Kidney epithelial cell (primary cell): Measurements from ENCODE around the gene MB21D2. TPM values are rescaled to one million over a fixed set of nuclear protein-coding genes. Genes with fewer than 3 reads are reported as not detected.
"Not testable (repeated sequence)": the region's sequence is repeated elsewhere in the genome, so short reads cannot be mapped to it uniquely, and the experiment has no call there.

Source experiments
- DNase-seq: peaks from one replicate; pipeline ENCODE4 v3.0.0-alpha.2; 2010; ENCODE audit warnings: low read depth
- H3K27me3 ChIP-seq: 2 replicates; pipeline ENCODE4 v1.6.0; 2011; ENCODE audit warnings: low read length; ENCODE audit not compliant: control insufficient read depth, insufficient read depth
- H3K36me3 ChIP-seq: 2 replicates; pipeline ENCODE4 v1.5.1; 2011; ENCODE audit warnings: low read length; ENCODE audit not compliant: control insufficient read depth, insufficient read depth
- H3K4me3 ChIP-seq: 2 replicates; pipeline ENCODE4 v1.5.1; 2011; ENCODE audit warnings: low read depth, mild to moderate bottlenecking, control low read depth, low read length
- total RNA-seq: library from RNA; depleted of rRNA; stranded (reverse); fragments of >200 nt; gene quantifications from 2 replicates; pipeline ENCODE4 v1.2.3, GENCODE V29; 2015
- TF ChIP-seq, protein P1 (sequence below): IDR thresholded peaks from 2 replicates; pipeline ENCODE4 v1.5.1; 2011; ENCODE audit warnings: mild to moderate bottlenecking, moderate library complexity, low read length, control low read depth, inconsistent platforms; ENCODE audit not compliant: insufficient read depth, poor library complexity, severe bottlenecking

MB21D2 gene
- total RNA-seq, 1 donor from 2014 or later = 18.9 TPM

DNA sequence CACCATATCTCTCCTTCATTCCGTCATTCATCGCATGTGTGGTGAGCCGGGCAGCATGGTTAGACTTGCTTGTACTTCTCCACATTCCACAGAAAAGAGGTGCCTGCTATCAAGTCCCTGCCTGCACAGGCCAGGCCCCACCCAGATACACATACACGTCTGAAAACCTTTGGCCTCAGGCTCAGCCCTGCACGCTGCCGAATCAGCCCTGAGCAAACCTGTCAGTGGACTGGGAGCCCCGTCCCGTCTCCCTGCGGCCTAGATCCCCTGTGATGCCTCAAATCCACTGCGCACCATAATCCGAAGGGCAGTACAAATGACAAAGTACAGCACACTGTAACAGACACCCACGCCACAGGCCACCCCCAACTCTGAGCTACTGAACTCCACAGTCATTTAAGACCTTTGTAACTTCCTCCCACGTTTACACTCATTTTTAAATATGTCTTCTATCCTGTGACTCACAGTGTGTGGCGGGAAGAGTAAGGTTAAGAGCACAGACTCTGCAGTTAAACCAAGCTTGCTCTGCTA is 67.1 kb downstream of the MB21D2 start:
- Histone ChIP-seq H3K36me3 (no peaks in the 10 kb centered on the region), H3K27me3 (no peaks in the 10 kb centered on the region), H3K4me3 (no peak overlapping the region)
- DNase-seq = no peak
- TF ChIP-seq, protein P1, sequence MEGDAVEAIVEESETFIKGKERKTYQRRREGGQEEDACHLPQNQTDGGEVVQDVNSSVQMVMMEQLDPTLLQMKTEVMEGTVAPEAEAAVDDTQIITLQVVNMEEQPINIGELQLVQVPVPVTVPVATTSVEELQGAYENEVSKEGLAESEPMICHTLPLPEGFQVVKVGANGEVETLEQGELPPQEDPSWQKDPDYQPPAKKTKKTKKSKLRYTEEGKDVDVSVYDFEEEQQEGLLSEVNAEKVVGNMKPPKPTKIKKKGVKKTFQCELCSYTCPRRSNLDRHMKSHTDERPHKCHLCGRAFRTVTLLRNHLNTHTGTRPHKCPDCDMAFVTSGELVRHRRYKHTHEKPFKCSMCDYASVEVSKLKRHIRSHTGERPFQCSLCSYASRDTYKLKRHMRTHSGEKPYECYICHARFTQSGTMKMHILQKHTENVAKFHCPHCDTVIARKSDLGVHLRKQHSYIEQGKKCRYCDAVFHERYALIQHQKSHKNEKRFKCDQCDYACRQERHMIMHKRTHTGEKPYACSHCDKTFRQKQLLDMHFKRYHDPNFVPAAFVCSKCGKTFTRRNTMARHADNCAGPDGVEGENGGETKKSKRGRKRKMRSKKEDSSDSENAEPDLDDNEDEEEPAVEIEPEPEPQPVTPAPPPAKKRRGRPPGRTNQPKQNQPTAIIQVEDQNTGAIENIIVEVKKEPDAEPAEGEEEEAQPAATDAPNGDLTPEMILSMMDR = no peak

DNA sequence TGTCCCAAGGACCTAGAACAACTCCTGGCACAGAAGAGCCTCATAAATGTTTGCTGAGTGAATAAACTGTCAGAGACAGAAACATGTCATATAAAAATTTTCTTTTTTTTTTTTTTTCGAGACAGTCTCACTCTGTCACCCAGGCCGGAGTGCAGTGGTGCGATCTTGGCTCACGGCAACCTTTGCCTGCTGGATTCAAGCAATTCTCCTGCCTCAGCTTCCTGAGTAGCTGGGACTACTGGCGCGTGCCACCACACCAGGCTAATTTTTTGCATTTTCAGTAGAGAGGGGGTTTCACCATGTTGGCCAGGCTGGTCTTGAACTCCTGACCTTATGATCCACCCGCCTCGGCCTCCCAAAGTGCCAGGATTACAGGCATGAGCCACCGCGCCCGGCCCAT is 67.8 kb downstream of the MB21D2 start:
- DNase-seq, H3K4me3 ChIP-seq, H3K36me3 ChIP-seq, H3K27me3 ChIP-seq: not testable (repeated sequence)

DNA sequence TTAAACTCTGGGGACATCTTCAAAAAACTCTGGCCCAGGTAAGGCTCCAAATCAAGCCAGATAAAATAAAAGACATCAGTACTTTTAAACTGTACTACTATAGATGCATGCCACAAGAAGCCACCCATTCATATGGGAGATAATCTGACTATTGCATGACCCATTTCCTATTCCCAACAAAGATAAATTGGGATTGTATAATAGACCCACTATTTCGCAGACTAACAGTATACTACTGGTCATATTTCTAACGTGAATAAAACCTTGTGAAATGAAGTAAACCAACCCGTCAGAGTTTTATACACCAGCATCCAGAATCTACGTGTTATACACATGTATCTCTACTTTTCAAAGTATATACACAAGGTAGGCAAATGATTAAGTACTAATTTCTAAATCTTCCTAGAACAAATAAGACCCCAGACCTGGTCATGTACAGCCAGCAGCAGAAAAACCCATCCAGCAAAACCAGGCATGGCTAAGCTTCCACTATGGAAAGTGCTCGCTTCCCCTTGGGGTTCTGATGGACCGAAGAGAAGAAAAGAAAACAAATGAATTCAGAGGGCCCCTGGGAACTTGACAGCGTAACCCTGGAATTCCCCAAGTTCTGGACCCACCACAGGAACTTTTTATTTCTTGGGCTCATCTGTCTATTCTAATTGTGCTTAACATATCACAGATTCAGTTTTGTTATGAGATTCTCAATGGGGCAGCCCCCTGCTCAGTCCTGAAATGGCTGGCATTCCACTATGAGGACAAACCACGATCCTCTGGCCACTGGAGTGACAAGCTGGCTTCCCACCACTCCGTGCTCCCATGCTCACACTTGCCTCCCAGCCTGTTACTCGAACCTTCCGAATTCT is 69.1 kb downstream of the MB21D2 start:
- Histone ChIP-seq H3K27me3 (no peaks in the 10 kb centered on the region), H3K4me3 (no peak overlapping the region), H3K36me3 (no peaks in the 10 kb centered on the region)
- no peak for DNase-seq
- TF ChIP-seq, protein P1 = no peak

DNA sequence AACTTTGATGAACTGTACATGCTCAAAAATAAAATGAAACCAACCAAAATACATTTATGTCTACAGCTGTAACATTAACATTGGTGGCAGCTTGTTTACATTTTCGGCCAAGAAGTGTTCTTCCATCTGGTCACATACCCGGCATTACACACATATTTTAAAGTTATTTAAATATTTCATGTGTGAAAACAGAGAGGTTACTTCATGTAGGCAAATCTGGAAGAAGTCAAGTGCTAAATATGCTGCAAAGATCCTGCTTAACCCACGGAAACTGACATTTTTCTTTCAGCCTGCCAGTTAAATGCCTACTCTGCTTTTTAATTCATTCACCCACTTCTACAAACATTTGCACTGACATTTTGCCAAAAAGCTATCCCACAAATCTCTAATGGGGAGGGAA is 69.7 kb downstream of the MB21D2 start:
- no peaks in the 10 kb centered on the region for H3K27me3 ChIP-seq
- no peak for DNase-seq
- H3K36me3 ChIP-seq = no peaks in the 10 kb centered on the region
- no peak overlapping the region for H3K4me3 ChIP-seq
- TF ChIP-seq, protein P1 = no peak

DNA sequence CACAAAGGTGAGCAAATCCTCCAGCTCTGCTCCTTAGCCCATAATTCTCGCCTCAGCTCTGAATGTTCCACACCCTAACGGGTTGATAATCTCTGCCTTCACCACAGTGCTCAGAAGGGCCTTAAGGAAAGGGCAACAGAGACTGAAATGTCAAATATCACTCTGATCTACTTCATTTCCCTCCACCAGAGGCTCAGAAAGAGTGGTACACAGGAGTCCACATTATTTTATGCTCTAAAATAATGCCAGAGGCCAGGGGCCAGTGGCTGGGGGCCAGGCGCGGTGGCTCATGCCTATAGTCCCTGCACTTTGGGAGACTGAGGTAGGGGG is 72.2 kb downstream of the MB21D2 start:
- Histone ChIP-seq H3K27me3 (no peaks in the 10 kb centered on the region), H3K4me3 (no peak overlapping the region), H3K36me3 (no peaks in the 10 kb centered on the region)
- DNase-seq = no peak
- TF ChIP-seq, protein P1 = no peak

DNA sequence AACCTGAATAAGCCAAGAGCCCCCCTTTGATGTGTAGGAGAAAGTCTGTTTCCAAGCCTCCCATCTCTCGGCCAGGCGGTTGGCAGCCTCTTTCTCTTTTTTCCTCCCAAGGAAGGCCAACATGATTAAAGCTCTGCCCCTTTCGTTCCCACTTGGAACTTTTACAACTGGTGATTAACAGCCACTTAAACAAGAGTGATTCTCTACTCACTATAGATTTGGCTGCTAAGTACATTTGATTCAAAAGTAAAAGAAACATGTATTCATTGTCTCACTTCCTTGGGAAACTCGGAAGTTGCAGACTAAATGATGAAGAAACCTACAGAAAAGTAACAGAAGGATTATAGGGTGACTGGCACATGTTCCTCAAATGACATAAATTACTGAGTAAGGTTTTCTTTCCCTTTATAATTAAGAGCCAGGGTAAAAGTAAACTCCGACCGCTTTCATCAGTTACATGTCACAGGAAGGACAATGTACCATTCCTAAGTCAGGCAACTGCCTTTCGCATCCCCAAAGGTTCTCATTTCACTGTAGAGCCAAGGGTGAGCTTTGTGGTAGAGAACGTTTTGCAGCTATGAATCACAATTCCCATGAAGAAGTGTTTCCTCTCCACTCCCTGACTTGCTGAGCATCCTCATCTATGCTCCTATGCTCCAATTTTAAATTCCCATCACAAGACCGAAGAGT is 72.7 kb downstream of the MB21D2 start:
- H3K36me3 ChIP-seq = no peaks in the 10 kb centered on the region
- DNase-seq = no peak
- TF ChIP-seq, protein P1 = no peak
- no peaks in the 10 kb centered on the region for H3K27me3 ChIP-seq
- no peak overlapping the region for H3K4me3 ChIP-seq
